Tibial nerve (tissue), 3 donors: ENCODE measurements around the gene SETDB2.

ENCODE experiments used
- CTCF ChIP-seq, 5 experiments: fragments of 200-600 bp in 3 of 5; fragments of 450-650 bp in 2 of 5; sonication (generic) in 3 of 5; IDR thresholded peaks; one replicate each; pipeline ENCODE4 v1.5.1; 2016 to 2019; ENCODE audit warnings: antibody characterized with exemption in 5 of 5, mild to moderate bottlenecking in 3 of 5, moderate library complexity in 2 of 5
- POLR2A ChIP-seq, 2 donors: fragments of 450-650 bp; IDR thresholded peaks; one replicate each; pipeline ENCODE4 v1.6.1; 2017; ENCODE audit warnings: antibody characterized with exemption in 2 of 2, mild to moderate bottlenecking in 2 of 2, moderate library complexity in 2 of 2

GRCh38 chr13:49435992-49436391 lies 8.1 kb upstream of the SETDB2 start:
- TF ChIP-seq CTCF (IDR thresholded peaks at IDR 0.05) (no peak), POLR2A (IDR thresholded peaks at IDR 0.05) (no peak)
